ENCODE results near the gene BRINP2.
"Not testable (repeated sequence)": the region's sequence is repeated elsewhere in the genome, so short reads cannot be mapped to it uniquely, and the experiment has no call there.

The BRINP2 gene

DNA sequence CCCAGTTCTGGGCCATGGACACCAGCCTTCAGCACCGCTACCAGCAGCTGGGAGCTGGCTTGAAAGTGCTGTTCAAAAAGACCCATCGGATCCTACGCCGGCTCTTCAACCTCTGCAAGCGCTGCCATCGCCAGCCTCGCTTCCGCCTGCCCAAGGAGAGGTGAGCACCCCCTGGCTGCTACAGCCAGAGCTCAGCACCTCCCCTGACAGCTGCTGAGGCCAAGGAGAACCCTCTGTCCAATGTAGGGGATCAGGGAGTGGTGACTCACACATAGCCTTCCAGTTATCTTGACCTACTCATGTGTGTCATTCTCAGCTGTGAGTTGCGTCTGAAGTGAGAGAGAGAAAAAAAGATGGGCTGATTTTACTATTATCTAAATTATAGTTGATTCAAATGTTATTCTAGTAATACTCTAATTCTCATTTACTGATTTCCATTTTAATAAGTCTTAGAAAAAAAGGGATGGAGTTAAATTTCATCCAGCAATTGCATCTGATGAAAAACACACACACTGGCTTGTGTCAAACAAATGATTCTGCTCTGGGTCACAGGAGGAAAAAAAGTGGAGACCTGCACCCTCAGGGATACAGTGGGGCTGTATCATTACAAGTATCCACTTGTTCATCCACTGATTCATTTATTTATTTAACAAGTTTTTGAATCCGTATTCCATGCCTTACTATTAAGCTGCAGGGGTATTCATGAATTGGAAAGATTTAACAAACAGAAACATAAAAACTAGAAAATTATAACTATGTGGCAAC, 108.0 kb downstream of the BRINP2 start:
- DNase-seq = no peak

DNA sequence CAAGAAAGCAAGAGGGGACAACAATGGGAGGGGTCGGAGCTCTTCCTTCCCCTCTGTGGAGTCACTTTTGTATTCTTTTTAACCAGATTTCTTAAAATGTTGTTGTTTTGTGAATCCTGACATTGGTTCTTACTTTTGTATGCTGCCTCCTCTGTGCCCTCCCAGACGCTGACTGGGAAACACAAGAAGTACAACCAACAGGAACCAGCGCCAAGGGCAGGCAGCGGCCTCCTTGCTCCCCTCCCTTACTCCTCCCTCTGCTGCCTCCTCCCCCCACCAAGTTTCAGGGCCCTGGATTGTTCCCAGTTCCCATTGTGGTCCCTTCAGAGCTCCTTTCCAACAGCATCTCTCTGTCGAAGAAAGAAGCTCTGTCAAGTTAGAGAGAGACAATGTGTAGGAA, 111.1 kb downstream of the BRINP2 start:
- DNase-seq = peak; percentile 73

GRCh38 chr1:177282976-177283375, 112.2 kb downstream of the BRINP2 start:
- DNase-seq = no peak

DNA sequence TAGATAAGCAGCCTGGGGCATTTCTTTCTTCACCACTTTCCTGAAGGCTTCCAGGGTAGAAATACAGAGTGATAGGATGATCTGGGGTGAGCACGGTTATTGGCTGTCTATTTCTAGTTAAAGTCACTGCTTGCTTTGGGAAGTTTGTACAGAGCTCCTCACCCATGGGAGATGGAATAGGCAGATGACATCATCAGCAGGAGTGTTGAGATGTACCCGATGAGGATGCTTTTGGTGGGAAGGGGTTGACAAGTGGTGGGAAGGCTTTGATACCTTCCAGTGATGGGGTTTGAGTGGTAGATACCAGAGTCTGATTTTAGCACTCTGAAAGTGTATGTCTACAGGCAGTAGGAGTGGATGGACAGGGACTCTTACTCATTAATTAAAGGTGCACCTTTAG, 112.6 kb downstream of the BRINP2 start:
- DNase-seq = no peak

- no peak for DNase-seq
Measured at GRCh38 chr1:177286396-177286795, 115.6 kb downstream of the BRINP2 start.

- DNase-seq = no peak
Measured at GRCh38 chr1:177287270-177287669, 116.5 kb downstream of the BRINP2 start.

DNA sequence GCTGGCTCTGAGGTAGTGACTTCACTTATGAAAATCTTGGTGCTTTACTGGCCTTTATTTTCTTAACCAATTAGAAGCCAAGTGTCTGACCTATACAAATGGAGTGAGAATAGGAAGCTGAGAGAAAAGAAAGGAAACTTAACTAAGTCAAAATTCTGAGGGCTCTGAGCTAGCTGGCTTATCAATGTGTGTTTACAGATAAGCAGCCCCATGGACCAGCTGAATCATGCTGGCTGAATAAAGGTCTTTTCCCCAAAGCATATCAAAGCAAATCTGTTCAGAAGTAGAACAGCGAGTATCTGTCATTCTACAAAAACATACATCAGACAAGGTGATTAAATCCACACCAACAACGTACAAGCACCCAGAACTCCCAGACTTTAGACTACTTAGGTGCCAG, 117.2 kb downstream of the BRINP2 start:
- DNase-seq = no peak

GRCh38 chr1:177289532-177289931, 118.8 kb downstream of the BRINP2 start:
- DNase-seq = no peak

DNA sequence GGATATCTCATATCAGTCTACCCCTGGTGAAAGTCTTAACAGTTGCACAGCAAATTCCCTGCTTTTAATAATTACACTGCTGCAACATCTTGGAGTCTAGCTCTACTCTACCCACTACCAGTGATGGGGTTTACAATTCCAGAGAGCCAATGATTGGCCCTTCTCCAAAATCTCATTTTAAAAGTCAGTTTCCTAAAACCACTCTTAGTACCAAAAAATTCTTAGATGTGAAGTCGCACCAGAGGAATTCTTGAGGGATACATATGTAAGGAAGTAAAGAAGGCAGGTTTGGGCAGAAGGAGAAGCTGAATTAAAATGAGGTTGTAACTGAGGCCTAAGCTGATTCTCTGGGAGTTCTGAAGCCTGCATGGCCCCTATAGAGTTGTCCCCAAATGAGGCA, 129.7 kb downstream of the BRINP2 start:
- DNase-seq = no peak

- DNase-seq = no peak
Measured at GRCh38 chr1:177301425-177302124, 130.8 kb downstream of the BRINP2 start.

GRCh38 chr1:177302357-177303044, 131.7 kb downstream of the BRINP2 start:
- peak; percentile 37 for DNase-seq

GRCh38 chr1:177305040-177306018, 134.6 kb downstream of the BRINP2 start:
- peak; percentile 65 for DNase-seq

DNA sequence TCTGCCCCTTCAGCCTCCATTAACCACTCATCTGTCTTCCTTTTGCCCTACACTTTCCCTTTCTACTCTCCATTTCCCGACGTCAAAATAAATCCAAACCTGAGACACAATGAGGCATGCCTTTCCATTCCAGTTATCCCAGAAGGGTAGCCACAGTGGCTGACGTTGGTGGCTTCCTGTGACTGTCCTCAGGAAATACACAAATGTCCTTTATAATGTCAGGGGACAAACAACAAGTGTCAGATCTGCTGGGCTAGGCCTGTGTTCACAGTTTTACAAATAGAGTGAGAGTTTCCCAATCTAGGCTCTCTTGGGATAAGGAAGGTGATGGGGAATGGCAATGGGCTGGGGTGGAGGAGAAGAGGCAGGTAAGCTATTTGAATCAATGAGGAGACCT, 135.3 kb downstream of the BRINP2 start:
- peak; percentile 51 for DNase-seq

DNA sequence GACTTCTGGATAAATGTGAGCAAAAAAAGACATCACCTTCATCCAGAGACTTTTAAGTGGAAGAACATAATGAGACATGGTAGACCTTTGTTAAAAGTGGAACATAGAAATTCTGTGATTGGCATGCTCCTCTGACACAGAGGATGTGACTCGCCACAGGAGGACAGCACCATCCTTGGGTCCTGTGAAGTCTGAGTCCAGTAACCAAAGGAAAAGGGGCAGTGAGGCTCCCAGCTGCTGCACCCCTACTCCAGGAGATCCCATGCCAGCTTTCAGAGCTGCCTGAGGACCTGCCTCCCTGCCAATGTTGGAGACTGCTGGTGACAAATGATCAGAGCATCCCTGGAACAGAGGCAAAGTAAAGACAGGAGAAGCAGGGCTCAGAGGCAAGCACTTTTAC, 136.2 kb downstream of the BRINP2 start:
- DNase-seq = peak; percentile 51

- DNase-seq = no peak
Measured at GRCh38 chr1:177307771-177308170, 137.0 kb downstream of the BRINP2 start.

- no peak for DNase-seq
Measured at GRCh38 chr1:177309880-177310279, 139.1 kb downstream of the BRINP2 start.

DNA sequence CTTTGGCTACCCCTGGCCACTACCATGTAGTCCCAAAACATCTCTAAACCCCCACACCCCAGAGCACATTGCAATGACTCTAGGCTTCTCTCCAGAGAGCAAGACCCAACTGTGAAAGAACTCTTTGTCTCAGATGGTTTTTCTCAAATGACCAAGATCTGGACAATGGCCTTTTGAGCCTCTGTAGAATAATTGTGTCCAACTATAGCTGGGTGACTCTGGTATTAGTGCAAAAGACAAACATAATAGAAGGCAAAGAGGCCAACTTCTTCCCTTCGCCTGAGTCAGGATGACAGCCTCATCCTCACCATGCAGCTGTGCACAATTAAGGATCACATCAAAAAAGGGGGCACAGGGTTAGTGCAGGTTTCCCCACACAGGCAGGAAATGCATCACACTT, 139.6 kb downstream of the BRINP2 start:
- DNase-seq = peak; percentile 91

- peak; percentile 53 for DNase-seq
Measured at GRCh38 chr1:177311111-177311510, 140.4 kb downstream of the BRINP2 start.

DNA sequence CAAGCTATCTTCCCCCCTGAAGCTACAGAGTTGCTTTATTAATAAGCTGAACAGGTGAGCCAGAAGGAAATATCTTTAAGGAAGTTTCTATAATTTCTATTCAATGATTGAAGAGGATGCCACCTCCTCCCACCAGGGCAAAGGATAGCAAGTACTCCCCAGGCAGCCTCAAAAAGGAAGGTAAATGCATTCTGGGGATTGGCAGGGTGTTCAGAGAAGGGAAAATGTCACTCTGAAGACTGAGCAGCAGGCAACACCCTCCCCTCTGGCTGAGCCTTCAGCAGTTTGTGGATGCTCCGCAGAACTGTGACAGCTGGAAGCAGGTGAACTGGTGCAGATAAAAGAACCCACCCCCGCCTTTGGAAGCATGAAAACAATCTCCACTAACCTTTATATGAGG, 140.8 kb downstream of the BRINP2 start:
- no peak for DNase-seq

- DNase-seq = no peak
Measured at GRCh38 chr1:177315261-177315660, 144.5 kb downstream of the BRINP2 start.

DNA sequence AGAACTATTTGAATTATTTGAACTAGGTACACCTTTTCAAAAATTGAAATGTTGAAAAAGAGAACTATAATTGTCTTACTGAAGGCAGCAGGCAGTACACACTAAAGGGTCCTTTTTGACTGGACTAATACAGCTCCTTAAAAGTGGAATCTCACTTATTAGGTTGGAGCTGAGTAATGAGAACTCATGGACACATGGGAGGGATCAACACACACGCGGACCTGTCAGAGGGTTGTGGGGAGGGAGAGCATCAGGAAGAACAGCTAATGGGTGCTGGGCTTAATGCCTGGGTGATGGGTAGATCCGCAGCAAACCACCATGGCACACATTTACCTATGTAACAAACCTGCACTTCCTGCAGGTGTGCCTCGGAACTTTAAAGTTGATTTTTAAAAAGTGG, 145.0 kb downstream of the BRINP2 start:
- no peak for DNase-seq

GRCh38 chr1:177321434-177321833, 150.7 kb downstream of the BRINP2 start:
- DNase-seq = not testable (repeated sequence)

DNA sequence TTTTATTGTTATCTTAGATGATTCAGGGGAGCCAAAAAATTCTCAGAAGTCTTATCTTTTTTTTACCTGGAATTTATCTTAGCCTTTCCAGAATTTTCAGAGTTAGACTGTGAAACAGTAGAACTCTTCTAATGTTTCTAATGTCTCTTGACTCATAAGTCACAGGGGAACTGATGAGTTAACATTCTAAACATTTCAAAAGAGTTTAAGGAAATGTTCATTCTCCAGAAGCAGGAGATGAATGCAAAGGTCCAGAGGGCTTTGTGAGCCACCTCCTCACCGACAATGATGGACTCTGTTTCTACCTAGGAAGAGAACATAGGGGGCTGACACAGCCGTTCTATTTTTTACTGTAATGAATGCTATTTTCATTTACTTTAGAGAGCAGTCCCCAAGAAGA, 157.5 kb downstream of the BRINP2 start:
- no peak for DNase-seq
